Right lobe of liver (tissue), 4 donors: ENCODE results near the gene TPM4.

Experiments used
- POLR2A ChIP-seq: fragments of 450-650 bp; IDR thresholded peaks from one replicate; pipeline ENCODE4 v1.6.1; 2017; ENCODE audit warnings: antibody characterized with exemption, mild to moderate bottlenecking
- TF ChIP-seq, protein P1 (sequence below), 4 donors: fragments of 200-600 bp in 3 of 4; fragments of 450-650 bp in 1 of 4; IDR thresholded peaks; one replicate each; pipeline versions ENCODE4 v1.5.1 to v1.8.0; 2016 to 2022; ENCODE audit warnings: antibody characterized with exemption in 4 of 4, mild to moderate bottlenecking in 2 of 4
- donor health status: DM: no; HTN: no; CAD: no.
- donor health status: DM: no; HTN: no; CAD: no.
- donor health status: DM: no; HTN: yes; CAD: no.

DNA sequence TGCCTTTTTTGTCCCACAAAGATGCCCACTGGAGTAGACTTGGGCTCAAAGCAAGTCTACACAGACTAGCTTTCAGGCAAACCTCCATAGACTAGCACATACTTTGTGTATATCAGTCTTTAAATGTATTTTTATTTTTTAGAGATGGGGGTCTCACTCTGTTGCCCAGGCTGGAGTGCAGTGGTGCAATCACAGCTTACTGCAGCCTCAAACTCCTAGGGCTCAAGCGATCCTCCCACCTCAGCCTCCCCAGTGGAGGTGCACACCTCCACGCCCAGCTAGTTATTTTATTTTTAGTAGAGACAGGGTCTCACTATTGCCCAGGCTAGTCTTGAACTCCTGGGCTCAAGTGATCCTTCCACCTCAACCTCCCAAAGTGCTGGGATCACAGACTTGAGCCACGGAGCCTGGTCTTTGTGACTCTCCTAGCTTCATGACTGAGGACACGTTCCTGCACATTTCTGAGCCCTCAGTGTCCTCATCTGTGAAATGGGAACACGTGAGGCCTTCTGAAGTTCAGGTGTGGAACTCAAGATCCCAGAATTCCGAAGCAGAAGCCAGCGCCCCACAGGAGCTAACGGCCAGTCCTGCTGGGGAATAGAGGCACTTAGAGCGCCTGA lies 5.1 kb upstream of the TPM4 start:
- TF ChIP-seq, protein P1, sequence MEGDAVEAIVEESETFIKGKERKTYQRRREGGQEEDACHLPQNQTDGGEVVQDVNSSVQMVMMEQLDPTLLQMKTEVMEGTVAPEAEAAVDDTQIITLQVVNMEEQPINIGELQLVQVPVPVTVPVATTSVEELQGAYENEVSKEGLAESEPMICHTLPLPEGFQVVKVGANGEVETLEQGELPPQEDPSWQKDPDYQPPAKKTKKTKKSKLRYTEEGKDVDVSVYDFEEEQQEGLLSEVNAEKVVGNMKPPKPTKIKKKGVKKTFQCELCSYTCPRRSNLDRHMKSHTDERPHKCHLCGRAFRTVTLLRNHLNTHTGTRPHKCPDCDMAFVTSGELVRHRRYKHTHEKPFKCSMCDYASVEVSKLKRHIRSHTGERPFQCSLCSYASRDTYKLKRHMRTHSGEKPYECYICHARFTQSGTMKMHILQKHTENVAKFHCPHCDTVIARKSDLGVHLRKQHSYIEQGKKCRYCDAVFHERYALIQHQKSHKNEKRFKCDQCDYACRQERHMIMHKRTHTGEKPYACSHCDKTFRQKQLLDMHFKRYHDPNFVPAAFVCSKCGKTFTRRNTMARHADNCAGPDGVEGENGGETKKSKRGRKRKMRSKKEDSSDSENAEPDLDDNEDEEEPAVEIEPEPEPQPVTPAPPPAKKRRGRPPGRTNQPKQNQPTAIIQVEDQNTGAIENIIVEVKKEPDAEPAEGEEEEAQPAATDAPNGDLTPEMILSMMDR (IDR thresholded peaks at IDR 0.05) = no peak
- TF ChIP-seq POLR2A = no peak
